Mesendoderm (in vitro differentiated cells): ENCODE data around the gene RPN2.

Experiments used
- DNase-seq: peaks from one replicate; pipeline ENCODE4 v3.0.0; 2013
- H2AK5ac ChIP-seq: 2 replicates; pipeline ENCODE4 v1.6.1; 2013; ENCODE audit warnings: low read length, inconsistent platforms
- H2BK120ac ChIP-seq: 2 replicates; pipeline ENCODE4 v1.6.1; 2013; ENCODE audit warnings: low read depth, mild to moderate bottlenecking, low read length, moderate library complexity, mixed read lengths
- H2BK15ac ChIP-seq: replicated peaks from 2 replicates; pipeline ENCODE4 v1.6.1; 2013; ENCODE audit warnings: low read depth, mild to moderate bottlenecking, moderate library complexity
- H2BK5ac ChIP-seq: 2 replicates; pipeline ENCODE4 v1.6.1; 2013; ENCODE audit warnings: low read length, inconsistent platforms
- H3K18ac ChIP-seq: 2 replicates; pipeline ENCODE4 v1.6.1; 2013; ENCODE audit warnings: mild to moderate bottlenecking, low read length, mixed read lengths
- H3K23ac ChIP-seq: one replicate; pipeline ENCODE4 v1.6.1; 2013; ENCODE audit warnings: low read length
- H3K27ac ChIP-seq: 2 replicates; pipeline ENCODE4 v1.5.1; 2013; ENCODE audit warnings: low read depth, mild to moderate bottlenecking, inconsistent platforms, low read length, moderate library complexity
- H3K27me3 ChIP-seq: 2 replicates; pipeline ENCODE4 v1.6.1; 2013; ENCODE audit warnings: low read length, control low read depth, mild to moderate bottlenecking, inconsistent platforms; ENCODE audit not compliant: insufficient read depth, poor library complexity
- H3K36me3 ChIP-seq: 2 replicates; pipeline ENCODE4 v1.6.1; 2013; ENCODE audit warnings: low read length, inconsistent platforms; ENCODE audit not compliant: control insufficient read depth, insufficient read depth
- H3K4ac ChIP-seq: one replicate; pipeline ENCODE4 v1.6.1; 2013; ENCODE audit warnings: low read depth, mild to moderate bottlenecking, low read length, moderate library complexity
- H3K4me1 ChIP-seq: 2 replicates; pipeline ENCODE4 v1.6.1; 2013; ENCODE audit warnings: low read depth, low read length, inconsistent platforms; ENCODE audit not compliant: control insufficient read depth
- H3K4me2 ChIP-seq: 2 replicates; pipeline ENCODE4 v1.6.1; 2013; ENCODE audit warnings: low read length
- H3K4me3 ChIP-seq: 2 replicates; pipeline ENCODE4 v1.5.1; 2013; ENCODE audit warnings: mild to moderate bottlenecking, low read length
- H3K56ac ChIP-seq: one replicate; pipeline ENCODE4 v1.6.1; 2013; ENCODE audit warnings: low read length
- H3K79me1 ChIP-seq: 2 replicates; pipeline ENCODE4 v1.6.1; 2013; ENCODE audit warnings: low read length, inconsistent platforms
- H3K79me2 ChIP-seq: 2 replicates; pipeline ENCODE4 v1.6.1; 2013; ENCODE audit warnings: mild to moderate bottlenecking, low read length; ENCODE audit not compliant: control insufficient read depth, insufficient read depth
- H3K9ac ChIP-seq: 2 replicates; pipeline ENCODE4 v1.6.1; 2013; ENCODE audit warnings: low read length, inconsistent platforms
- H4K5ac ChIP-seq: one replicate; pipeline ENCODE4 v1.6.1; 2013; ENCODE audit warnings: low read length
- H4K8ac ChIP-seq: one replicate; pipeline ENCODE4 v1.6.1; 2013; ENCODE audit warnings: low read depth, mild to moderate bottlenecking, control low read depth, low read length, moderate library complexity
- WGBS: extraction: QIAGEN DNeasy Blood & Tissue Kit; methylation state at CpG from one replicate; pipeline ENCODE4 v1.1.7; 2013; ENCODE audit warnings: low lambda C conversion rate, missing lambda C conversion rate; ENCODE audit not compliant: insufficient coverage; ENCODE audit errors: extremely low coverage; 5-methylcytosine and 5-hydroxymethylcytosine counted together

RPN2 gene

GRCh38 chr20:37219751-37220668, 40.9 kb downstream of the RPN2 start:
- no peak overlapping the region for H4K5ac ChIP-seq
- no peaks in the 10 kb centered on the region for H3K4me1 ChIP-seq
- H2BK5ac ChIP-seq = no peak overlapping the region
- H3K4ac ChIP-seq = no peak overlapping the region
- peaks cover 7% of the 10 kb centered on the region for H3K79me1 ChIP-seq
- no peak for DNase-seq
- WGBS = no CpG with 5 or more reads among the region's 10 CpGs
- H3K27ac ChIP-seq = no peak overlapping the region
- no peak overlapping the region for H4K8ac ChIP-seq
- no peaks in the 10 kb centered on the region for H3K79me2 ChIP-seq
- H3K56ac ChIP-seq = no peak overlapping the region
- H3K27me3 ChIP-seq = no peaks in the 10 kb centered on the region
- H3K9ac ChIP-seq = no peak overlapping the region
- H3K4me2 ChIP-seq = no peak overlapping the region
- no peak overlapping the region for H2BK15ac ChIP-seq
- peaks cover 5% of the 10 kb centered on the region for H3K36me3 ChIP-seq
- no peak overlapping the region for H3K18ac ChIP-seq
- H3K23ac ChIP-seq = no peak overlapping the region
- H2BK120ac ChIP-seq = no peak overlapping the region
- H3K4me3 ChIP-seq = no peak overlapping the region
- no peak overlapping the region for H2AK5ac ChIP-seq

- no peaks in the 10 kb centered on the region for H3K4me1 ChIP-seq
- no peak overlapping the region for H3K56ac ChIP-seq
- H4K5ac ChIP-seq = no peak overlapping the region
- H2BK15ac ChIP-seq = no peak overlapping the region
- no peak overlapping the region for H3K18ac ChIP-seq
- H2BK5ac ChIP-seq = no peak overlapping the region
- H3K36me3 ChIP-seq = peaks cover 10% of the 10 kb centered on the region
- no peak overlapping the region for H2BK120ac ChIP-seq
- H3K27me3 ChIP-seq = no peaks in the 10 kb centered on the region
- no peak overlapping the region for H3K4me3 ChIP-seq
- H3K4ac ChIP-seq = no peak overlapping the region
- H3K4me2 ChIP-seq = no peak overlapping the region
- H2AK5ac ChIP-seq = no peak overlapping the region
- H3K27ac ChIP-seq = no peak overlapping the region
- peaks cover 7% of the 10 kb centered on the region for H3K79me1 ChIP-seq
- H3K9ac ChIP-seq = no peak overlapping the region
- no peak overlapping the region for H4K8ac ChIP-seq
- no CpG with 5 or more reads among the region's 3 CpGs for WGBS
- H3K79me2 ChIP-seq = no peaks in the 10 kb centered on the region
- DNase-seq = peak; percentile 21
- H3K23ac ChIP-seq = no peak overlapping the region
Measured at GRCh38 chr20:37220731-37221130, 41.6 kb downstream of the RPN2 start.

- DNase-seq = no peak
- H3K23ac ChIP-seq = no peak overlapping the region
- H3K27me3 ChIP-seq = no peaks in the 10 kb centered on the region
- no peak overlapping the region for H3K9ac ChIP-seq
- H2BK5ac ChIP-seq = no peak overlapping the region
- H3K79me2 ChIP-seq = no peaks in the 10 kb centered on the region
- H3K4ac ChIP-seq = no peak overlapping the region
- H3K4me2 ChIP-seq = no peak overlapping the region
- no peak overlapping the region for H3K18ac ChIP-seq
- WGBS = no CpG with 5 or more reads among the region's 4 CpGs
- no peak overlapping the region for H2AK5ac ChIP-seq
- H4K8ac ChIP-seq = no peak overlapping the region
- no peak overlapping the region for H2BK15ac ChIP-seq
- H3K36me3 ChIP-seq = peaks cover 16% of the 10 kb centered on the region
- H3K27ac ChIP-seq = no peak overlapping the region
- no peak overlapping the region for H4K5ac ChIP-seq
- H3K4me3 ChIP-seq = no peak overlapping the region
- H3K4me1 ChIP-seq = no peaks in the 10 kb centered on the region
- H2BK120ac ChIP-seq = no peak overlapping the region
- H3K79me1 ChIP-seq = peaks cover 7% of the 10 kb centered on the region
- H3K56ac ChIP-seq = no peak overlapping the region
Measured at GRCh38 chr20:37222086-37222485, 43.0 kb downstream of the RPN2 start.

GRCh38 chr20:37223053-37223452, 43.9 kb downstream of the RPN2 start:
- H2BK15ac ChIP-seq = no peak overlapping the region
- H4K5ac ChIP-seq = no peak overlapping the region
- no peak overlapping the region for H3K9ac ChIP-seq
- H3K4me1 ChIP-seq = no peaks in the 10 kb centered on the region
- no peak overlapping the region for H3K18ac ChIP-seq
- peak; percentile 31 for DNase-seq
- H2BK5ac ChIP-seq = no peak overlapping the region
- H3K4me3 ChIP-seq = no peak overlapping the region
- H3K79me1 ChIP-seq = peaks cover 7% of the 10 kb centered on the region
- no peak overlapping the region for H3K56ac ChIP-seq
- H3K4ac ChIP-seq = no peak overlapping the region
- H3K36me3 ChIP-seq = peaks cover 18% of the 10 kb centered on the region
- no peak overlapping the region for H4K8ac ChIP-seq
- no peaks in the 10 kb centered on the region for H3K79me2 ChIP-seq
- no peak overlapping the region for H2AK5ac ChIP-seq
- H3K27ac ChIP-seq = no peak overlapping the region
- no peaks in the 10 kb centered on the region for H3K27me3 ChIP-seq
- no peak overlapping the region for H2BK120ac ChIP-seq
- no peak overlapping the region for H3K4me2 ChIP-seq
- H3K23ac ChIP-seq = no peak overlapping the region

GRCh38 chr20:37225146-37225545, 46.0 kb downstream of the RPN2 start:
- H3K36me3 ChIP-seq = peaks cover 24% of the 10 kb centered on the region

GRCh38 chr20:37226889-37227288, 47.8 kb downstream of the RPN2 start:
- Histone ChIP-seq H2BK5ac (no peak overlapping the region), H3K18ac (no peak overlapping the region), H2BK15ac (no peak overlapping the region), H3K9ac (no peak overlapping the region), H3K79me1 (peaks cover 2% of the 10 kb centered on the region), H3K4me3 (no peak overlapping the region), H3K27ac (no peak overlapping the region), H2AK5ac (no peak overlapping the region), H2BK120ac (no peak overlapping the region), H3K27me3 (no peaks in the 10 kb centered on the region), H3K23ac (no peak overlapping the region), H4K8ac (no peak overlapping the region), H4K5ac (no peak overlapping the region), H3K56ac (no peak overlapping the region), H3K4me2 (no peak overlapping the region), H3K36me3 (peaks cover 30% of the 10 kb centered on the region), H3K79me2 (no peaks in the 10 kb centered on the region), H3K4ac (no peak overlapping the region), H3K4me1 (no peaks in the 10 kb centered on the region)
- no CpG with 5 or more reads among the region's 3 CpGs for WGBS
- no peak for DNase-seq

More at GRCh38 chr20:37225146-37225545, 46.0 kb downstream of the RPN2 start:
- Histone ChIP-seq H3K27ac (no peak overlapping the region), H4K5ac (no peak overlapping the region), H3K18ac (no peak overlapping the region), H2AK5ac (no peak overlapping the region), H3K79me1 (peaks cover 5% of the 10 kb centered on the region), H3K79me2 (no peaks in the 10 kb centered on the region), H2BK120ac (no peak overlapping the region), H3K27me3 (no peaks in the 10 kb centered on the region), H3K4me1 (no peaks in the 10 kb centered on the region), H2BK5ac (no peak overlapping the region), H4K8ac (no peak overlapping the region), H3K9ac (no peak overlapping the region), H3K4me3 (no peak overlapping the region), H3K56ac (no peak overlapping the region), H2BK15ac (no peak overlapping the region), H3K4ac (no peak overlapping the region), H3K23ac (no peak overlapping the region), H3K4me2 (no peak overlapping the region)
- no peak for DNase-seq
- WGBS = no CpG with 5 or more reads among the region's 5 CpGs
